K562 (cell line): Measurements from ENCODE around the gene LRRK2. TPM values are rescaled to one million over a fixed set of nuclear protein-coding genes. Genes with fewer than 3 reads are reported as not detected.

Experiments used
- ATAC-seq: fragments of 200-7000 bp; cut with Tn5 transposase; 3 replicates; pipeline ENCODE4 v1.9.1; 2020; ENCODE audit warnings: moderate library complexity
- BruUV-seq: library from RNA; stranded (reverse); fragments of 400-500 nt; replicated peaks from 2 replicates; lab custom pipeline; 2021; lab: Mats Ljungman, UMichigan
- CTCF ChIA-PET: fragments of 300-600 bp; formaldehyde crosslinking; extraction: SDS; loops from one replicate; lab custom pipeline; 2021; ENCODE audit warnings: low intra/inter-chr PET ratio; lab: Yijun Ruan, JAX
- POLR2A ChIA-PET: fragments of 300-600, 350-650 bp; sonication (Branson Sonifier 250); formaldehyde crosslinking; extraction: SDS; loops from one replicate; lab custom pipeline; 2021; ENCODE audit warnings: antibody characterized with exemption, inconsistent platforms; lab: Yijun Ruan, JAX
- DNase-seq, 4 experiments: peaks; one replicate each; pipeline versions ENCODE4 v3.0.0 to v3.0.0-alpha.2; 2011 to 2018; ENCODE audit warnings: low spot score in 3 of 4, mixed read lengths in 3 of 4; ENCODE audit errors: extremely low read depth in 1 of 4
- FAIRE-seq: peaks from 2 replicates; lab custom pipeline; 2011; peaks lifted over from hg19 to GRCh38; lab: Jason Lieb, UNC
- H2AFZ ChIP-seq: 2 replicates; pipeline ENCODE4 v1.6.0; 2011; ENCODE audit warnings: low read depth, low read length, control low read depth, inconsistent platforms
- H3K27ac ChIP-seq: fragments of 200-600 bp; 3 replicates; pipeline ENCODE4 v1.8.0; 2011; ENCODE audit warnings: low read depth, mild to moderate bottlenecking, control low read depth, inconsistent platforms, low read length, moderate library complexity, mixed read lengths; ENCODE audit errors: extremely low read depth
- H3K27me3 ChIP-seq, 2 experiments: fragments of 300-600 bp in 1 of 2; 2 replicates in 1 of 2; 3 replicates in 1 of 2; pipeline versions ENCODE4 v1.6.0 to v1.8.0; 2011; ENCODE audit warnings: inconsistent platforms in 2 of 2, low read length in 2 of 2, mild to moderate bottlenecking in 1 of 2, mixed read lengths in 1 of 2, moderate library complexity in 1 of 2; ENCODE audit not compliant: control insufficient read depth in 2 of 2, insufficient read depth in 2 of 2
- H3K36me3 ChIP-seq: fragments of 300-600 bp; 3 replicates; pipeline ENCODE4 v1.8.0; 2011; ENCODE audit warnings: mild to moderate bottlenecking, low read length, inconsistent platforms; ENCODE audit not compliant: control insufficient read depth, insufficient read depth
- H3K4me1 ChIP-seq, 2 experiments: fragments of 200-600 bp in 1 of 2; replicated peaks in 1 of 2; 2 replicates in 1 of 2; 3 replicates in 1 of 2; pipeline versions ENCODE4 v1.5.1 to v1.8.0; 2011; ENCODE audit warnings: inconsistent platforms in 2 of 2, low read length in 2 of 2, mild to moderate bottlenecking in 1 of 2, mixed read lengths in 1 of 2, moderate library complexity in 1 of 2; ENCODE audit not compliant: control insufficient read depth in 2 of 2, insufficient read depth in 2 of 2
- H3K4me2 ChIP-seq: 2 replicates; pipeline ENCODE4 v1.6.1; 2011; ENCODE audit warnings: low read length, control low read depth, inconsistent platforms, mixed read lengths; ENCODE audit not compliant: insufficient read depth
- H3K4me3 ChIP-seq: fragments of 200-600 bp; sonication (generic), shearing (Covaris generic); 2 replicates; pipeline ENCODE4 v1.5.1; 2016; ENCODE audit warnings: control low read depth, inconsistent platforms
- H3K79me2 ChIP-seq: fragments of 200-600 bp; 3 replicates; pipeline ENCODE4 v1.8.0; 2011; ENCODE audit warnings: low read length, inconsistent platforms; ENCODE audit not compliant: control insufficient read depth, insufficient read depth
- H3K9ac ChIP-seq, 2 experiments: 2 replicates each; pipeline versions ENCODE4 v1.6.0 to v1.6.1; 2011; ENCODE audit warnings: low read depth in 2 of 2, low read length in 2 of 2, control low read depth in 1 of 2, inconsistent platforms in 1 of 2, mild to moderate bottlenecking in 1 of 2, mixed read lengths in 1 of 2; ENCODE audit not compliant: insufficient read depth in 1 of 2
- H3K9me1 ChIP-seq: one replicate; pipeline ENCODE4 v1.6.0; 2011; ENCODE audit warnings: inconsistent platforms, mild to moderate bottlenecking, low read length, moderate library complexity; ENCODE audit not compliant: control insufficient read depth, insufficient read depth
- H3K9me3 ChIP-seq: replicated peaks from 2 replicates; pipeline ENCODE4 v1.5.1; 2011; ENCODE audit warnings: low read depth, low read length, inconsistent platforms; ENCODE audit not compliant: control insufficient read depth, insufficient read depth
- H4K20me1 ChIP-seq: replicated peaks from 2 replicates; pipeline ENCODE4 v1.6.1; 2011; ENCODE audit warnings: low read length, inconsistent platforms, mixed read lengths; ENCODE audit not compliant: control insufficient read depth, insufficient read depth
- AFF1 ChIP-seq, 2 experiments: fragments of 450-650 bp; IDR thresholded peaks; 2 replicates each; pipeline ENCODE4 v1.6.1; 2018; ENCODE audit warnings: mild to moderate bottlenecking in 2 of 2, low read depth in 1 of 2; ENCODE audit not compliant: partially characterized antibody in 2 of 2
- BDP1 ChIP-seq: IDR thresholded peaks from 3 replicates; pipeline ENCODE4 v1.6.1; 2011; ENCODE audit not compliant: insufficient read length, insufficient read depth
- EZH2 ChIP-seq: IDR thresholded peaks from 2 replicates; pipeline ENCODE4 v1.6.1; 2012; ENCODE audit warnings: low read depth, mild to moderate bottlenecking, inconsistent platforms, low read length, borderline replicate concordance
- KLF1 ChIP-seq: fragments of 450-650 bp; IDR thresholded peaks from 2 replicates; pipeline ENCODE4 v1.6.1; 2016; ENCODE audit warnings: missing genetic modification characterization, missing compliant biosample characterization
- MBD1 ChIP-seq: fragments of 250-450 bp; sonication (Bioruptor Pico); IDR thresholded peaks from 2 replicates; pipeline ENCODE4 v1.8.0; 2022; ENCODE audit warnings: inconsistent platforms
- POLR2AphosphoS2 ChIP-seq: IDR thresholded peaks from 2 replicates; pipeline ENCODE4 v1.6.1; 2012; ENCODE audit warnings: low read length, improper control_type of control experiment
- PRMT5 ChIP-seq: sonication (generic); formaldehyde crosslinking; IDR thresholded peaks from 2 replicates; pipeline ENCODE4 v1.5.0; 2020; ENCODE audit warnings: missing genetic modification reagents
- WHSC1 ChIP-seq: IDR thresholded peaks from one replicate; pipeline ENCODE4 v1.6.1; 2012; ENCODE audit warnings: low read length, control low read depth, inconsistent platforms
- ZNF197 ChIP-seq: fragments of 200-800 bp; sonication (Bioruptor generic); IDR thresholded peaks from 2 replicates; pipeline ENCODE4 v1.6.1; 2016; ENCODE audit warnings: low read depth, missing genetic modification characterization, missing compliant biosample characterization
- ZNF277 ChIP-seq: fragments of 250-450 bp; sonication (Bioruptor Pico); IDR thresholded peaks from 2 replicates; pipeline ENCODE4 v1.8.0; 2022; ENCODE audit warnings: inconsistent platforms, mild to moderate bottlenecking, moderate library complexity, borderline replicate concordance
- ZNF512 ChIP-seq: IDR thresholded peaks from 2 replicates; pipeline ENCODE4 v1.6.1; 2016; ENCODE audit warnings: missing genetic modification characterization, missing compliant biosample characterization
- ZNF696 ChIP-seq: fragments of 250-450 bp; sonication (Bioruptor Pico); conservative IDR thresholded peaks from 2 replicates; pipeline ENCODE4 v1.4.0; 2020; ENCODE audit warnings: mild to moderate bottlenecking, moderate library complexity
- ZNF766 ChIP-seq: fragments of 200-800 bp; sonication (Bioruptor generic); conservative IDR thresholded peaks from 2 replicates; pipeline ENCODE4 v1.6.1; 2016; ENCODE audit warnings: missing genetic modification characterization, missing compliant biosample characterization
- ZNF785 ChIP-seq: fragments of 250-450 bp; sonication (Bioruptor Pico); IDR thresholded peaks from 2 replicates; pipeline ENCODE4 v1.4.0; 2020; ENCODE audit warnings: mild to moderate bottlenecking
- in situ Hi-C: fragments of 300-500 bp; cut with MboI; formaldehyde crosslinking; loops from 4 replicates; pipeline ENCODE4 v1.15.0; 2018; ENCODE audit warnings: inconsistent platforms, mixed read lengths
- intact Hi-C: fragments of 100-400 bp; cut with micrococcal nuclease; formaldehyde crosslinking; loops from 2 replicates; pipeline ENCODE4 v1.14.2; 2022
- polyA plus RNA-seq, 8 experiments: library from polyadenylated mRNA; depleted of rRNA in 4 of 8; stranded (reverse) in 5 of 8; unstranded in 3 of 8; fragments of >200 nt; fragmentation: Nextera tagmentation in 2 of 8; fragmentation: Illumina TruSeq in 1 of 8; extraction: Ambion mirVana in 2 of 8; extraction: Trizol in 1 of 8; gene quantifications; 2 replicates each; pipeline versions ENCODE4 v1.2.1 to v1.2.3, GENCODE V29; 2011 to 2014; ENCODE audit warnings: inconsistent platforms in 1 of 8, missing spikeins in 1 of 8
- total RNA-seq, 7 experiments: library from RNA; depleted of rRNA in 6 of 7; stranded (reverse); fragments of >200 nt in 6 of 7; fragmentation: Illumina TruSeq in 2 of 7; extraction: Trizol in 2 of 7; gene quantifications; 2 replicates each; pipeline versions ENCODE4 v1.2.1 to v1.2.3, GENCODE V29; 2011 to 2021; ENCODE audit warnings: low replicate concordance in 1 of 7

LRRK2 gene
- total and polyA plus RNA-seq, 9 of the 15 experiments (the other 6 are each of a cell fraction or from before 2014, with no cell fraction given) = 0.03 to 0.89 (median 0.31) TPM

- FAIRE-seq = no peak
- H3K4me2 ChIP-seq = no peak overlapping the region
- H3K27me3 ChIP-seq = no peaks in the 10 kb centered on the region
- H3K4me1 ChIP-seq = no peaks in the 10 kb centered on the region
- POLR2A ChIA-PET = no interaction called here
- no peak overlapping the region for H3K27ac ChIP-seq
- in situ Hi-C loops = no loop called here
- H3K9ac ChIP-seq = no peak overlapping the region
- intact Hi-C loops = no loop called here
- no peak for DNase-seq
- H3K79me2 ChIP-seq = no peaks in the 10 kb centered on the region
- H2AFZ ChIP-seq = no peak overlapping the region
- no peaks in the 10 kb centered on the region; the same call in 1 of the 2 replicates for H3K9me3 ChIP-seq
- CTCF ChIA-PET = no interaction called here
- BruUV-seq = no TSS peak
- H3K36me3 ChIP-seq = no peaks in the 10 kb centered on the region
- H4K20me1 ChIP-seq = no peaks in the 10 kb centered on the region
- no peak overlapping the region for H3K4me3 ChIP-seq
- ATAC-seq = no peak
- no peaks in the 10 kb centered on the region for H3K9me1 ChIP-seq
- no peak for TF ChIP-seq ZNF512 (tag)
- TF ChIP-seq EZH2 = no peak
- TF ChIP-seq AFF1 (IDR thresholded peaks at IDR 0.05; ENCODE audit: low read depth in 1 of 2, partially characterized antibody in 2 of 2) = no peak
- no peak for TF ChIP-seq WHSC1
- TF ChIP-seq POLR2AphosphoS2 = no peak
- TF ChIP-seq BDP1 = no peak
- TF ChIP-seq ZNF277 = no peak
- TF ChIP-seq KLF1 = no peak
- no peak for TF ChIP-seq ZNF696
- TF ChIP-seq ZNF785 (CRISPR knock-in tag) = no peak
- no peak for TF ChIP-seq PRMT5
- TF ChIP-seq ZNF766 (CRISPR knock-in tag) = no peak
- TF ChIP-seq ZNF197 (CRISPR knock-in tag) = no peak
- no peak for TF ChIP-seq MBD1 (CRISPR knock-in tag)
These were observed 90.1 kb downstream of the LRRK2 start for GRCh38 chr12:40314927-40315326.
